Iris pigment epithelial cell (primary cell): ENCODE results near the gene YKT6.
"Not testable (repeated sequence)": the region's sequence is repeated elsewhere in the genome, so short reads cannot be mapped to it uniquely, and the experiment has no call there.

Experiments
- DNase-seq: peaks from one replicate; pipeline ENCODE4 v3.0.0-alpha.2; 2011; ENCODE audit warnings: low read depth

Gene YKT6

GRCh38 chr7:44194069-44194468 is 6.7 kb upstream of the YKT6 start:
- DNase-seq: peak; percentile 37

- DNase-seq: no peak
These were observed 6.1 kb upstream of the YKT6 start for GRCh38 chr7:44194562-44195145.

DNA sequence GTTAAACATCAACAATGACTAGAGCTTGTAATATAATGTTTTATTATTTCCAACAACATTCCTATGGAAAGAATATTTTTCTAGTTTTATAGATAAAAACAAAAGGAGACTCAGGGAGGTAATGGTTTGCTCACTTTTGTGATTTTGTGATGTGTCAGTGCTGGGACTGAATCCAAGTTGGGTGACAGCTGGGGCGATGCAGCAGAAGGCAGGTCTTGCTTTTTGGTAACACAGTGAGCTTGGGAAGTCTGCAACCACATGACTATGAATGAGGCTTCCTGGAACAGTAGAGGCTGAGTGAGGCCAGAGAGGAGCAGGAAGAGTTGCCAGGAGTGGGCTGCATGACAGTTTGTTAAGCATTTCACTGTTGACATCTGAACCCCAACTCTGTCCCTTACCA is 4.9 kb upstream of the YKT6 start:
- DNase-seq: no peak

DNA sequence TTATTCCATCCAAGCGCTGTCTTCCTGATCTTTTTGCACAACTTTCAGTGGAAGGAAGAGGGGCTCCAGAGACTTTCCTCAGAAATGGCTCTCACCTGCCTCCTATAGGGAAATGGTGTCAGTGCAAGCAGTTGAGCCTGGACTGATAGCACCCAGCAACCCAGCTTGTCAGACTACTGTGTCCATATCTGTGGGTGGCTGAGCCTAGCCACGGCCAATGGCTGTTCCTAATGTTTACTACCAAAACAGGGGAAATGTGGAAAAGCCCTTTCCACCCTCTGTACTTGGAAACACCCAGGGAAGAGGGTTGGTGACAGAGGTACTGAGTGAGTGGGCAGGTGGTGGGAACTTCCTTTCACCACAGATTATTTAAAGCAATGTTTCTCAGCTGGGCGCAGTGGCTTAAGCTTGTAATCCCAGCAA is 4.3 kb upstream of the YKT6 start:
- peak; percentile 57 for DNase-seq

GRCh38 chr7:44197474-44197873 is 3.3 kb upstream of the YKT6 start:
- no peak for DNase-seq

GRCh38 chr7:44200163-44200562 is 615 bp upstream of the YKT6 start:
- not testable (repeated sequence) for DNase-seq

DNA sequence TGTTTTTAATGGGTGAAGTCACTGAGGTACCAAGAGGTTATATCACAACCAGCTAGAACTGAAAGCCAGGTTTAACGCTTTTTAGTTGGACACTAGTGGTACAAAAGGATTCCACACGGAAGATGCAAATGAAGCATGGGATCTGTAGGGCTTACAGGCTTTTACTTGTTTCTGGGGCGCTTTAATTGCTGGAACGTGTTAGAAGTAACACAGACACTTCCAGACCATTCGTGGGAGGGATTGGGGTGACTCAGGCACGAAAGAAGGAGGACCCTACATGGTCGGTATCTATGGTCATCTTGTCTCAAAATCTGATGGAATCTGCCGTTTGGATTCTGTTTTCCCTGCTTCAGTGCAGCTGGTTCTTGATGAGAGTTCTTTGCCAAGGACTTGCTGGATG is 1.0 kb downstream of the YKT6 start:
- peak; percentile 35 for DNase-seq

DNA sequence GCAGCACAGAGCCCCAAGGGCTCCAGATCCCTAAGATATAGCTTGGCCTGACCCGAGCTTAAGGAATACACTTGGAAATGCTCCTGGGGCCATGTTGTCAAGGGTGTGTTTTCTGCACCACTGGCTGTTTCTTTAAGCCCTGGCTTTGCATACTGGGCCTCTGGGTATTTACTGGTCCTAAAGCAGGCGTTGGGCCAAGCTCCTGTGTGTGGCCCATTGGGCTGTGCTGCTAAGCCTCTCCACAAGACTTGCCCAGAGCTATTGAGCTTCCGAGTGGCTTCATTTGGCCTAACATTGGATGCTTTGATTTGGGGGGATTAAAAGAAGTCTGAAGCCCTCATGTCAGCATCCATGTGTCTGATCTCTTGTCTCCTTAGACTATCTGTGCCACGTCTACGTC is 5.2 kb downstream of the YKT6 start:
- no peak for DNase-seq

DNA sequence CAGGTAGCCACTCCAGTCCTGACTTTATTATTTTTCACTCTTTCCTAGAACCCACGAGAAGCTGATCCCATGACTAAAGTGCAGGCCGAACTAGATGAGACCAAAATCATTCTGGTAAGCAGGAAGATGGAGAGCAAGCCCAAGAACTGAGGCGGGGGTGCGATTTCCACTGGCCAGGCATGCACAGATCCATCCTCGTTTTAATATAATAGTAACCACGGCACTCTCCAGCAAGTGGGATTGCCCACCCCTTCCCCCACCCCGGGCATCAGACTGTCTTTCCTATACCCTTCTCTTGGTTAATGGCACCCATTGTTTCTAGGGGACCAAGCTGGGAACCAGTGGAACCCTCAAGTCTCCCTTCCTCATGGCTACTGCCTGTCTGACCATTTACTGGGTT is 7.3 kb downstream of the YKT6 start:
- no peak for DNase-seq

DNA sequence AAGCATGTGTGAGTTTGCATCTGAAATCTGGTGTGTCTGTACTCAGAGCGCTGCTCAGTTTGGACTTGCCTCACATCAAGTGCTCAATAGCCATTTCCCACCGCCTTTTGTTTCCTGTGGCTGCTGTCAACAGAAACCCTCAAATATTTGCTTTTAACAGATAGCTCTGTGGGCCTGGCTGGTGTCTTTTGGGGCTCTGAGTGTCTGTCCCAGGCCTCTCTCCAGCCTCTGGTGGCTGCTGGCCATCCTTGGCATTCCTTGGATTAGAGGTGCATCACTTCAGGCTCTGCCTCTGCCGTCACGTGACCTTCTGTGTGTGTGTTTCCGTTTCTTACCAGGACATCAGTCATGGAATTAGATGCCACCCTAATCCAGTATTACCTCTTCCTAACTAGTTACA is 9.3 kb downstream of the YKT6 start:
- DNase-seq: no peak

DNA sequence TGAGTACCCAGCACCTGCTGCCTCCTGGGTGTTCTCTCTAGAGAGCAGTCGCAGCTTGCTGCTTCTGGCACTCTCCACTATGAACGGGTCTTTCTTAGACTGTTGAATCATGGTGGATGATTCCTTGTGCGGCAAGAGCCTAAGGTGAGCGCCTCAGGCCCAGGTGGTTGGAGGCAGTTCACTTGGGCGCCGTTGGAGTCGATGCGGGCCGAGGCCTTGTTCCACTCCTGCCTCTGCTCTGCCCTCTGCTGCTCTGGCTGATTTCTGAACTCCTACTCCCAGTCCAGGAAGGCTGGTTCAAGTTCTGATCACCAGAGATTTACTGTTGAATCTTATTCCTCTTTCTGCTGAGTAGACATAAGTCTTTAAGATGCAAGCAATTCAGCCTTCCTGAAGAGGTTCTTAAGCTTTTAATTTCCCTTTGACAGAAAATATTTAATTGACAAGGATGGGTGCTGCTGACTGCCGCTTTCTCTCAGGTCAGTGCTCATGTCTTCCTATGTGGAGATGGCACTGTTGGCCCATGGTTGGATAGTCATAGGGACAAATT is 10.4 kb downstream of the YKT6 start:
- DNase-seq: no peak

DNA sequence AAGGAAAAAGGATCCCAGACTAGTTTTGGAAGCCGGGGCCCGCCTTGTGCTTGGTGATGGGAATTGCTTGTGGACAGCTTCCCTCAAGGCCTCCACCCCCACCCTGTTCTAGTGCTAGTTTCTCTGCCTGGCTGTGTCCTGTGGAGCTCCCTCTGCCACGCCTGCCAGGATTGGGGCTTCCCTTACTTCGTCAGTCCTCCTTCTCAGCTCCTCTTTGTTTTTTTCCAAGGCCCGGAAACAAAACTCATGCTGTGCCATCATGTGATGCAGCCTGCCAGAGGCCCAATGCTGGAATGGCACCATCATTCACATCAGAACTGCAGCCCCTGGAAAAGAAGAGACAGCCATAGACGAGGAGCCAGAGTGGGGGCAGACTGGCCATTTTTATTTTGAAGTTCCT is 11.2 kb downstream of the YKT6 start:
- no peak for DNase-seq

GRCh38 chr7:44212581-44213184 is 11.9 kb downstream of the YKT6 start:
- DNase-seq: no peak

GRCh38 chr7:44213206-44213876 is 12.6 kb downstream of the YKT6 start:
- no peak for DNase-seq

DNA sequence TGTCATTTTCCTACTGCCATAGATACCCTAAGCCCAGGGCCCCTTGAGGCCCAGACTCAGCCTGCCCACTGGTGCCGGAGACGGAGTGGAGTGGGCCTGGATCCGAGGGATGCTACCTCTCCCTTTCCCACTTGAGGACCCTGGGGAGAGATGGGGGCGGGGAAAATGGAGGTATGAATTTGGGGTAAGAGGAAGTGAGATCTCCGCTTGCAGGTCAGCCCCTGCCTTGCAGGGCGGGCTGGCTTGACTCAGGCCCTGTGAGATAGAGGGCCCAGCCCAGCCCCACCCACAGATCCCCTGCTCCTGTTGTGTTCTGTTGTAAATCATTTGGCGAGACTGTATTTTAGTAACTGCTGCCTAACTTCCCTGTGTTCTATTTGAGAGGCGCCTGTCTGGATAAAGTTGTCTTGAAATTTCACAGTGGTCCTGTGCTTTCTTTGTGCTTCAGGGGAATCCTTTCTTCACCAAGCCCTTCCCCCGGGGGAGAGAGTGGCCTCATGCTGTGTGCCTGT is 13.2 kb downstream of the YKT6 start:
- DNase-seq: no peak

GRCh38 chr7:44215531-44215930 is 14.8 kb downstream of the YKT6 start:
- no peak for DNase-seq

DNA sequence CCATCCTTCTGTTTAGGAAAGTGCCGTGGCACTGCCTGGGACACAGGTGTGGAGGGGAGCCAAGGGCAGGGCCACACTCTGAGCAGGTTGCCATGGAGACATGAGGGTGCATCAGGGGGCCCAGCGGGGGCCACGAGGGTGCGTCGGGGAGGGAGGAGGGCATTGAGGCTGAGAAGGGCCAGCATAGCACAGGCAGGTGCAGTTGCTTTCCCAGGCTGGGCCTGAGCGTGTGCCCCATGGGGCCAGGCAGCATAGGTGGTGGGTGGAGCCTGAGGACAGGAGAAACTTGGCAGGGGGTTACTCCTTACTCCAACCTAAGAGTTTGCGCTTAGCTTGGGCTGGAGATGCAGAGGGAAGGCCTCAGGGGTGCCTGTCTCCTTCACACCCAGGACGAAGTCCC is 15.2 kb downstream of the YKT6 start:
- no peak for DNase-seq

DNA sequence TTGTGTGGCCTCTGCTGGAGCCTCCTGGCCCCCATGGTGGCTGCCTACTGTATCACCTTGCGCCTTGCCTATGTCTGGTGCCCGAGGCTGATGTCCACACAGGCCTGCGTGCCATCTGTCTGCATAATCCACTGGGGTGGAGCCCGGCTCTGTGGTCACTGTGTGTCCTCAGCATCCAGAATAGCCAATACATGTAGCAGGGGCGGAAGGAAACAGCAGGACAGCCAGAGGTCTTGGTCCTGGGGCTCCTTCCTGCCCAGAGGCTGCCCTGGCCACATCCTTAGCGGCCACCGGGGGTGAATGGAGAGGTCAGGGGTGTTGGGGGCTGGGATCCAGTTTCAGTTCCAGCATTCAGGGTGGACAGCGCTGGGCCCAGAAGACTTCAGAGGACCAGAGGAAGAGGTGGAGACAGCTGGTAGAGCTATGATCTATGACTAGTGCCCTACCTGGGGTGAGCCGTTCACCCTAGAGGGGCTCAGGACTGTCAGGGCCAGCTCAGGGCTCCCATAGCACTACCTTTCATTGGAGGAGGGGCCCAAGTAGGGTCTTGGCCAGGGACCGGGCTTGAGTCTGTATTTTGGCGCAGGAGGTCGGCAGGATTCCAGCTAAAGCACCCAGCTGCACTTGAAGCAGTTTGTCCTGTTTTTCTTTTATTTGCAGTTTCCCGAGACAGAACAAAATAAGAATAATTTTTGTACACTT is 15.9 kb downstream of the YKT6 start:
- DNase-seq: no peak

DNA sequence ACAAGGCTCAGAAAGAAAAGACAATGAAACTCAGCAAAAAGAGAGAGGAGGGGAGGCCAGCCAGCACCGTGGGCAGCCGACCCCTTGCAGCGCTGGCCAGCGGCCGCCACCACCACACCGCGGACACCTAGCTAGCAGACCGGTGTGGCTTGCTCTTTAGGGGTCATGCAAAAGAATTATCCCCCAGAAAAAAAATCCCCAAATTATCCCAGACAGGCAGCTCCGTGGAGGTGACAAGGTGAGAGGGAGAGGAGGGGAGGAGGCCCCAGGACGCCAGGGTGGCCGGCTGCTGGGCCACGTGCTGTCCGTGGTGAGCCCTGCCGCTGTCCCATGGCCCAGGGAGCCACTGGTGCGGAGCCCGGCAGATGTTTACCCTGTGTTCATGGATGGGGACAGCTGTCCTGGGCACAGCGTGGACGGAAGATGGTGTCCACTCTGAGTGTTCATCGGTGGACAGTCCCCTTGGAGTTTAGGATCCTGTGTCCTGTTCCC is 16.5 kb downstream of the YKT6 start:
- DNase-seq: no peak

GRCh38 chr7:44217852-44218402 is 17.1 kb downstream of the YKT6 start:
- no peak for DNase-seq

- DNase-seq: no peak
These were observed 17.8 kb downstream of the YKT6 start for GRCh38 chr7:44218418-44219201.
